T-cell (primary cell): Measurements from ENCODE around the gene VSNL1. TPM values are rescaled to one million over a fixed set of nuclear protein-coding genes. Genes with fewer than 3 reads are reported as not detected.

ENCODE experiments used
- ATAC-seq, 4 experiments: fragments of 200-7000 bp in 3 of 4; fragments of 150-1000 bp in 1 of 4; cut with Tn5 transposase; replicated peaks in 1 of 4; 1 replicate in 3 of 4; 2 replicates in 1 of 4; pipeline ENCODE4 v1.10.0; 2021; ENCODE audit warnings: moderate library complexity in 3 of 4, mild to moderate bottlenecking in 2 of 4, moderate number of reproducible peaks in 1 of 4
- CTCF ChIA-PET, 2 donors: fragments of 300-600 bp; sonication (Branson Sonifier 250); formaldehyde crosslinking; loops; one replicate each; lab custom pipeline; 2022; ENCODE audit warnings: antibody characterized with exemption in 2 of 2; lab: Charles Lee
- POLR2A ChIA-PET, 2 donors: fragments of 300-600 bp; sonication (Branson Sonifier 250); formaldehyde crosslinking; loops; one replicate each; lab custom pipeline; 2022; ENCODE audit warnings: antibody characterized with exemption in 2 of 2; lab: Charles Lee
- DNase-seq, 35 experiments: peaks; one replicate each; pipeline versions ENCODE4 v3.0.0 to v3.0.0-alpha.2; 2013 to 2023
- H3K27ac ChIP-seq: one replicate; pipeline ENCODE4 v1.5.1; 2013; ENCODE audit warnings: low read length
- H3K27me3 ChIP-seq, 2 experiments: replicated peaks in 1 of 2; 1 replicate in 1 of 2; 2 replicates in 1 of 2; pipeline versions ENCODE4 v1.6.1 to v1.7.0; 2013; ENCODE audit warnings: low read length in 1 of 2, mixed read lengths in 1 of 2; ENCODE audit not compliant: control insufficient read depth in 2 of 2, insufficient read depth in 2 of 2; ENCODE audit errors: extremely low read depth in 1 of 2
- H3K36me3 ChIP-seq, 2 donors: 1 replicate in 1 of 2; 2 replicates in 1 of 2; pipeline versions ENCODE4 v1.6.1 to v1.7.0; 2013; ENCODE audit warnings: low read length in 1 of 2; ENCODE audit not compliant: control insufficient read depth in 2 of 2, insufficient read depth in 1 of 2; ENCODE audit errors: extremely low read depth in 1 of 2
- H3K4me1 ChIP-seq, 2 experiments: 1 replicate in 1 of 2; 2 replicates in 1 of 2; pipeline versions ENCODE4 v1.6.1 to v1.7.0; 2013; ENCODE audit warnings: low read length in 2 of 2, mixed read lengths in 1 of 2; ENCODE audit not compliant: insufficient read depth in 2 of 2, control insufficient read depth in 1 of 2; ENCODE audit errors: extremely low read depth in 1 of 2
- H3K4me3 ChIP-seq, 2 donors: 1 replicate in 1 of 2; 2 replicates in 1 of 2; pipeline versions ENCODE4 v1.5.1 to v1.7.0; 2013; ENCODE audit warnings: mild to moderate bottlenecking in 2 of 2, low read length in 1 of 2, moderate library complexity in 1 of 2; ENCODE audit not compliant: control insufficient read depth in 1 of 2; ENCODE audit errors: extremely low read depth in 1 of 2
- H3K9me3 ChIP-seq: 2 replicates; pipeline ENCODE4 v1.7.0; 2013
- H3K27ac Mint-ChIP-seq, 2 donors: one replicate each; pipeline ENCODE4 v1.8.0; 2020 to 2021; ENCODE audit warnings: mild to moderate bottlenecking in 2 of 2, mixed read lengths in 2 of 2
- H3K27me3 Mint-ChIP-seq, 2 donors: one replicate each; pipeline ENCODE4 v1.8.0; 2021 to 2022; ENCODE audit warnings: mixed read lengths in 2 of 2
- H3K36me3 Mint-ChIP-seq: one replicate; pipeline ENCODE4 v1.8.0; 2021; ENCODE audit warnings: mixed read lengths
- H3K4me1 Mint-ChIP-seq, 3 donors: one replicate each; pipeline ENCODE4 v1.8.0; 2020 to 2022; ENCODE audit warnings: mixed read lengths in 3 of 3, mild to moderate bottlenecking in 1 of 3
- H3K4me3 Mint-ChIP-seq, 3 donors: one replicate each; pipeline ENCODE4 v1.8.0; 2020 to 2022; ENCODE audit warnings: mild to moderate bottlenecking in 3 of 3, mixed read lengths in 3 of 3, moderate library complexity in 3 of 3
- H3K9me3 Mint-ChIP-seq, 3 donors: one replicate each; pipeline ENCODE4 v1.8.0; 2020 to 2022; ENCODE audit warnings: mixed read lengths in 3 of 3
- WGBS: methylation state at CpG from one replicate; pipeline ENCODE4 v1.1.5; 2013; ENCODE audit warnings: missing lambda C conversion rate; ENCODE audit not compliant: insufficient coverage; 5-methylcytosine and 5-hydroxymethylcytosine counted together
- total RNA-seq, 35 experiments: library from RNA in 6 of 35; stranded (reverse) in 6 of 35; fragments of 120-200 nt in 1 of 35; gene quantifications; one replicate each; pipeline versions ENCODE4 v1.2.1 to v1.2.4 and lab custom pipeline; 2013 to 2026

The VSNL1 gene
- total RNA-seq, 5 donors from 2014 or later (not counting 1 experiment from before 2014, with no cell fraction given), result 0.22 TPM; not detected in 4

- no peak for ATAC-seq
- POLR2A ChIA-PET, result no interaction called here
- no peak overlapping the region for H3K27ac Mint-ChIP-seq
These were observed 141.8 kb downstream of the VSNL1 start for GRCh38 chr2:17682098-17682857.

GRCh38 chr2:17683981-17684380, 143.5 kb downstream of the VSNL1 start:
- H3K36me3 ChIP-seq, result peaks cover 3 to 17% of the 10 kb centered on the region in 2 donors
- H3K9me3 ChIP-seq, result no peaks in the 10 kb centered on the region
- Mint-ChIP-seq H3K4me3 (no peak overlapping the region), H3K27ac (no peak overlapping the region), H3K36me3 (peaks cover 63% of the 10 kb centered on the region), H3K9me3 (no peaks in the 10 kb centered on the region), H3K27me3 (no peaks in the 10 kb centered on the region), H3K4me1 (no peaks in the 10 kb centered on the region)
- H3K4me3 ChIP-seq, result no peak overlapping the region
- no peak overlapping the region for H3K27ac ChIP-seq
- no peaks in the 10 kb centered on the region for H3K27me3 ChIP-seq
- no peaks in the 10 kb centered on the region for H3K4me1 ChIP-seq
- ATAC-seq (no peak), DNase-seq (no peak)
- CTCF ChIA-PET, result interaction anchor here in 1 of 2 donors (2.2 kb wide), 1 partner anchor 12 kb away, joined by 7 read pairs; no protein-coding TSS in a partner anchor
- POLR2A ChIA-PET, result no interaction called here
- no CpG with 5 or more reads among the region's 2 CpGs for WGBS

More at GRCh38 chr2:17682098-17682857, 141.8 kb downstream of the VSNL1 start:
- DNase-seq, result no peak
- Histone ChIP-seq H3K36me3 (peaks cover 5 to 20% of the 10 kb centered on the region in 2 donors), H3K27me3 (no peaks in the 10 kb centered on the region), H3K4me3 (no peak overlapping the region), H3K27ac (no peak overlapping the region), H3K4me1 (no peaks in the 10 kb centered on the region), H3K9me3 (no peaks in the 10 kb centered on the region)
- CTCF ChIA-PET, result interaction anchor here (1.2 to 2.2 kb wide), 2 partner anchors 11 kb away, joined by 3 to 7 read pairs; no protein-coding TSS in a partner anchor
- Mint-ChIP-seq H3K4me3 (no peak overlapping the region), H3K27me3 (no peaks in the 10 kb centered on the region), H3K4me1 (no peaks in the 10 kb centered on the region), H3K36me3 (peaks cover 57% of the 10 kb centered on the region), H3K9me3 (no peaks in the 10 kb centered on the region)
- 93% methylated on average over 2 of the region's 6 CpGs for WGBS

DNA sequence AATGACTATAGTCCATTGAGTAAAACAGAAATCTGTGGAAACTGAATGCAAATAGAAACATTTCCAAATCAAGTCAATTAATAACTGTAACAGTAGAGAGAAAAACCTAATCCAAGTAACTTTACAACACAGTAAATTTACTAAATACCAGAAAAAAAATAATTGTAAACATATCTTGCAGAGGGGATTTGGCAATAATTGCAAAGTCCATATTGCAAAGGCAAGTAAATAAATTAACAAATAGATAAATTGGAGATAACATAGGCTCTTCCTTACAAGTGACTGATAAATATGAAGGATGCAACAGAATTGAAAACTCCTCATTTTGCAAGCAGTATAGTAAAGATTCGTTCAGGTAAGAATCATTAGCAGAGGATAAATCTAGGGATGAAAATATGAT, 148.1 kb downstream of the VSNL1 start:
- H3K27me3 Mint-ChIP-seq, result no peaks in the 10 kb centered on the region
- Histone ChIP-seq H3K36me3 (peaks cover 3% of the 10 kb centered on the region in 2 donors), H3K9me3 (no peaks in the 10 kb centered on the region), H3K4me1 (no peaks in the 10 kb centered on the region), H3K4me3 (no peak overlapping the region), H3K27ac (no peak overlapping the region), H3K27me3 (no peaks in the 10 kb centered on the region)
- no peak for DNase-seq
- no peak overlapping the region for H3K4me3 Mint-ChIP-seq
- no peaks in the 10 kb centered on the region for H3K9me3 Mint-ChIP-seq
- ATAC-seq, result no peak
- H3K27ac Mint-ChIP-seq, result no peak overlapping the region
- peaks cover 63% of the 10 kb centered on the region for H3K36me3 Mint-ChIP-seq
- ChIA-PET CTCF (no interaction called here), POLR2A (interaction anchor here in 1 of 2 donors (0.6 kb wide), 1 partner anchor 37 kb away, joined by 5 read pairs; no protein-coding TSS in a partner anchor)
- H3K4me1 Mint-ChIP-seq, result no peaks in the 10 kb centered on the region
- WGBS, result no CpG with 5 or more reads among the region's 1 CpG

GRCh38 chr2:17689010-17689409, 148.5 kb downstream of the VSNL1 start:
- POLR2A ChIA-PET, result no interaction called here
- Histone ChIP-seq H3K4me1 (no peaks in the 10 kb centered on the region), H3K27me3 (no peaks in the 10 kb centered on the region), H3K4me3 (no peak overlapping the region), H3K36me3 (peaks cover under 1 to 4% of the 10 kb centered on the region in 2 donors), H3K27ac (no peak overlapping the region), H3K9me3 (no peaks in the 10 kb centered on the region)
- Mint-ChIP-seq H3K4me1 (no peaks in the 10 kb centered on the region), H3K36me3 (peaks cover 64% of the 10 kb centered on the region), H3K9me3 (no peaks in the 10 kb centered on the region), H3K27me3 (no peaks in the 10 kb centered on the region), H3K27ac (no peak overlapping the region), H3K4me3 (no peak overlapping the region)
- no peak for DNase-seq
- ATAC-seq, result no peak
- 100% methylated on average over 1 of the region's 6 CpGs for WGBS
- CTCF ChIA-PET, result no interaction called here

- POLR2A ChIA-PET, result interaction anchor here in 1 of 2 donors (0.7 kb wide), 1 partner anchor 405 kb away, joined by 5 read pairs; no protein-coding TSS in a partner anchor
- H3K36me3 ChIP-seq, result peaks cover 0 to 9% of the 10 kb centered on the region in 2 donors
- Mint-ChIP-seq H3K4me3 (no peak overlapping the region), H3K9me3 (no peaks in the 10 kb centered on the region), H3K4me1 (no peaks in the 10 kb centered on the region), H3K27ac (no peak overlapping the region), H3K27me3 (no peaks in the 10 kb centered on the region), H3K36me3 (peaks cover 68% of the 10 kb centered on the region)
- H3K27ac ChIP-seq, result no peak overlapping the region
- H3K27me3 ChIP-seq, result no peaks in the 10 kb centered on the region
- H3K4me3 ChIP-seq, result no peak overlapping the region
- DNase-seq (no peak), ATAC-seq (no peak)
- no peaks in the 10 kb centered on the region for H3K9me3 ChIP-seq
- CTCF ChIA-PET, result no interaction called here
- no peaks in the 10 kb centered on the region for H3K4me1 ChIP-seq
- WGBS, result no CpG with 5 or more reads among the region's 7 CpGs
These were observed 150.3 kb downstream of the VSNL1 start for GRCh38 chr2:17690776-17691175.
